GM18519 (cell line): Measurements from ENCODE around the gene EIF3B.
"Not testable (repeated sequence)": the region's sequence is repeated elsewhere in the genome, so short reads cannot be mapped to it uniquely, and the experiment has no call there.

ENCODE experiments used
- ATAC-seq: cut with Tn5 transposase; IDR thresholded peaks from one replicate; pipeline ENCODE4 v1.9.1; 2021; ENCODE audit warnings: mild to moderate bottlenecking, moderate library complexity; ENCODE audit not compliant: unreplicated experiment, low FRiP score

EIF3B gene

GRCh38 chr7:2354186-2354938 lies at the start of gene EIF3B:
EIF3B (plus strand) TSS chr7:2354827; CDS start chr7:2354922, 95 bp downstream.
- peak; percentile 58 for ATAC-seq

- ATAC-seq: not testable (repeated sequence)
Measured at GRCh38 chr7:2305258-2305657, 49.4 kb upstream of the EIF3B start.

DNA sequence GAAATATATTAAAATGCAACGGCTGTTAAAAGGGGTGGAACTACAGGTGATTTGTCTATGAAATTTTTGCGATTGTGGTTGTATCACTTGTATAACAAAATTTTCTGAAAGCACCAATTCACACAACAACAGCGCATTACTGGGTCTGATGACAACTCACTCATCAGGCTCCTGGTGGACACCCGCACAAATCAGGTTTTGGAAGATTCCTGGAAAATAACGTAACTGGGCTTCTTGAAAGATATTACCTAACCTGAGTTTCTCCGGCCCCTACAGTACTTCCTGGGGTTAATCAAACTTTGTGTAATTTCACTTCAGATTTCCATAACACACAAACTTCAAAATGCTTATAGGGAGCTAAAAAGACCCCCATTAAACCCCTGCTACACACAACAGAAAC lies 47.9 kb upstream of the EIF3B start:
- ATAC-seq: no peak

DNA sequence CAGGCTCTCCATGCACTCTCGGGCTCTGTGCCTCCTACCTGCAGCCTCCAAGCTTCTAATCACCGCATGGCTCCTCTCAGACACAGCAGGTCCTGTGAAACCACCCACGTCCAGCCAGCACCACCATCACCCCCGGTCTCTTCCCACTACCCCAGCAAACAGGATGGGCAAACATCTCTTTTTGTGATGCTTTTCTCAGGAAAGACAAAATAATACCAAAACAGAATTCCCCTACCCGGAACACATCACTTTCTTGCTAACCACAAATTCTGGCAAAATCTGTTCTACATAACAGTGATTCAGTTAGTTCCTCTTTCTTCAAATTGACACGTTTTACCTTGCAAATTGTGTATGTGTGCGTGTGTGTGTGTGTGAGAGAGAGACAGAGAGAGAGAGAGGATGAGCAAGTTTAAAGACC lies 46.9 kb upstream of the EIF3B start:
- ATAC-seq: no peak

GRCh38 chr7:2309889-2310331 lies 44.7 kb upstream of the EIF3B start:
- no peak for ATAC-seq

DNA sequence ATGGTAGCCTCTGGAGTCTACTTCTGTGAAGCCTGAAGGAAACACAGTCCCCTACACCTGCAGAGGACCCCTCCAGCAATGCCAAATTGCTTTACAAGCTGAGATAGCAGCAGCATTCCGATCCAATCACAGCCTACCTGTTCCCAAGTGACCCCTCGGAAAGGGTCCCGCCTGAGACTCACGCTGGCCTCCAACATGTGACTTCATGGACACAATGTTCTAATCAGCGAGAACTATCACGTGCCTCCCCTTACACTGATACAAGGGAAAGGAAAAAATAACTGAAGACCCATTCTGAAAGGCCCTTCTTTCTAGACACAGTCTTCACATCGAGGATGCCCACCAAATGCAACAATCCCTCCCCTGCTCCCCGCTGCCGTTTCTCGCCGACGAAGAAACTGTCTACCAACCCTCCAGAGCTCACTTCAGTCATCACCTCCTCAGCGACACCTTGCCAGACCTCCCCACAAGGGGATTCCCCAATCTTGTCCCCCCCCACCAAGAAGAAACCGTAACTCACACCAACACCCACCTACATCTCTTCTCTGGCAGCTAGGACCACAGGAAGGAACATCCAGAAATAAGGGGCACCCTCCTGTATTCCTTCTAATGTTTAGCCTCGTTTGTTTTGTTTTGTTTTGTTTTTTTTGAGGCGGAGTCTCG lies 42.2 kb upstream of the EIF3B start:
- ATAC-seq: no peak

GRCh38 chr7:2313450-2314208 lies 41.0 kb upstream of the EIF3B start:
- ATAC-seq: no peak

GRCh38 chr7:2314209-2314955 lies 40.2 kb upstream of the EIF3B start, which contains the start of gene SNX8:
SNX8 (minus strand) TSS chr7:2314441; CDS start chr7:2314421, 20 bp downstream.
- ATAC-seq: peak; percentile 53

DNA sequence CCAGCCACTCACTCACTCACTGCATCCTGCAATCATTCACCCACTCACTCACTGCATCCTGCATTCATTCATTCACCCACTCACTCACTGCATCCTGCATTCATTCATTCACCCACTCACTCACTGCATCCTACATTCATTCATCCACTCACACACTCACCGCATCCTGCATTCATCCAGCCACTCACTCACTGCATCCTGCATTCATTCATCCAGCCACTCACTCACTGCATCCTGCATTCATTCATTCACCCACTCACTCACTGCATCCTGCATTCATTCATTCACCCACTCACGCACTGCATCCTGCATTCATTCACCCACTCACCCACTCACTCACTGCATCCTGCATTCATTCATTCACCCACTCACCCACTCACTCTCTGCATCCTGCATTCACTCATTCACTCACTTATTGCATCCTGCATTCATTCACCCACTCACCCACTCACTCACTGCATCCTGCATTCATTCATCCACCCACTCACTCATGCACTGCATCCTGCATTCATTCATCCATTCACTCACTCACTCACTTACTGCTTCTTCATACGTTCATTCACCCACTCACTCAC lies 39.6 kb upstream of the EIF3B start:
- not testable (repeated sequence) for ATAC-seq

GRCh38 chr7:2315787-2316186 lies 38.8 kb upstream of the EIF3B start:
- no peak for ATAC-seq

DNA sequence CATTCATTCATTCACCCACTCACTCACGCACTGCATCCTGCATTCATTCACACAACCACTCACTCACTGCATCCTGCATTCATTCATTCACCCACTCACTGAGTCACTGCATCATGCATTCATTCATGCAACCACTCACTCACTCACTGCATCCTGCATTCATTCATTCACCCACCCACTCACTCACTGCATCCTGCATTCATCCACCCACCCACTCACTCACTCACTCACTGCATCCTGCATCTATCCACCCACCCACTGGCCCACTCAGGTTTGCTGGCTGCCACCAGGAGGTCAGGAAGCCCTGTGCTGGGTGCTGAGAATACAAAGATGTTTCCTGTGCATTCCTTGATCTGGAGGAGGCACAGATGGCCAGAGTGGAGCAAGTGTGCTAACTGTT lies 38.0 kb upstream of the EIF3B start:
- no peak for ATAC-seq

DNA sequence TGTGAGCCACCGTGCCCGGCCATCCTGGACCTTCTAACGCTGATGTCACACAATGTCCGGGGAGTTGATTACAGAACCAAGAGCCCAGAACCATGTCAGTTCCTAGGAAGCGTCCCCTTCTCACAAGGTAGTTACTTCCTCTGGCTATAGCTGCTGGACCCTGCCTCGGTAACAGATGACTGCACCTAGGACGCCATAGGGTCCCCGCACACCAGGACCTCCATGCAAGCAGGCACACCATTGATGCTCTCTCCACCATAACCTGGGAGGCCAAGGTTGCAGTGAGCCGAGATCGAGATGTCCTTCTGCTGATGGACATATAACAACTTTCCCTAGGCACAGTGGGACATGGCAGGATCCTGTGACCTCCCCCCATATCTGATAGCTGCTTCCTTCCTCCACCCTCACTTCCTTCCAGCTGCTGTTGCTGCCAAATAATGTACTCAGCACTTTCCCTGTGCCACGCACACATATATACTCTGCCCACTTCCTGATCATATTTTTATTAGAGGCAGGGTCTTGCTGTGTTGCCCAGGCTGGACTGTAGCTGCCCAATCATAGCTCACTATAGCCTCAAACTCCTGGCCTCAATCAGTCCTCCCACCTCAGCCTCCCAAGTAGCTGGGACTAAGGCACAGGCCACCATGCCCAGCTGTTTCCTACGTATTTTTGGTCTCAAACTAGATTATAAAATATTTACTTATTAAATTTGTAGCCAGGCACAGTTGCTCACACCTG lies 36.9 kb upstream of the EIF3B start:
- ATAC-seq: no peak

- ATAC-seq: no peak
Measured at GRCh38 chr7:2321020-2321419, 33.6 kb upstream of the EIF3B start.

- ATAC-seq: no peak
Measured at GRCh38 chr7:2325162-2325561, 29.5 kb upstream of the EIF3B start.

DNA sequence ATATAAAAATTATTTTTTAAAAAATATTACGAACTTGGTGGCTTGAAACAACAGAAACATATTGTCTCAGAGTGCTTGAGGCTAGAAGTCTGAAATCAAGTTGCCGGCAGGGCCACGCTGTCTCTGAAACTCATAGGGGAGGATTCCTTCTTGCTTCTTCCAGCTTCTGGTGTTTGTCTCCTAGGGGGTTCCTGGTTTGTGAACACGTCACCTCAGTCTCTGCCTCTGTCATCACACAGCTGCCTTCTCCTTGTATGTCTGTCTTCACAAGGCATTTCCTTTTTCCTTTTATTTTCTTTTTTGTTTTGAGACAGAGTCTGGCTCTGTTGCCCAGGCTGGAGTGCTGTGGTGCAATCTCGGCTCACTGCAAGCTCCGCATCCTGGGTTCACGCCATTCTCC lies 27.7 kb upstream of the EIF3B start:
- ATAC-seq: no peak

- ATAC-seq: no peak
Measured at GRCh38 chr7:2330493-2330892, 24.1 kb upstream of the EIF3B start.

- ATAC-seq: no peak
Measured at GRCh38 chr7:2331707-2332106, 22.9 kb upstream of the EIF3B start.

- not testable (repeated sequence) for ATAC-seq
Measured at GRCh38 chr7:2332606-2333231, 21.9 kb upstream of the EIF3B start.
